GM18511 (cell line): ENCODE data around the gene STARD13.

Experiments used
- ATAC-seq: cut with Tn5 transposase; IDR thresholded peaks from one replicate; pipeline ENCODE4 v1.9.1; 2021; ENCODE audit warnings: mild to moderate bottlenecking, moderate library complexity; ENCODE audit not compliant: unreplicated experiment

STARD13 gene

GRCh38 chr13:33205224-33205623 is 80.3 kb downstream of the STARD13 start:
- no peak for ATAC-seq

- peak; percentile 36 for ATAC-seq
These were observed 81.2 kb downstream of the STARD13 start for GRCh38 chr13:33204130-33204927.

- peak; percentile 28 for ATAC-seq
These were observed 82.8 kb downstream of the STARD13 start for GRCh38 chr13:33202644-33203169.

- no peak for ATAC-seq
These were observed 83.9 kb downstream of the STARD13 start for GRCh38 chr13:33201659-33202058.

GRCh38 chr13:33199289-33199850 is 86.2 kb downstream of the STARD13 start:
- ATAC-seq = no peak

- ATAC-seq = no peak
These were observed 88.0 kb downstream of the STARD13 start for GRCh38 chr13:33197541-33197971.

- no peak for ATAC-seq
These were observed 88.8 kb downstream of the STARD13 start for GRCh38 chr13:33196767-33197166.

- ATAC-seq = no peak
These were observed 89.7 kb downstream of the STARD13 start for GRCh38 chr13:33195693-33196464.

GRCh38 chr13:33194820-33195692 is 90.5 kb downstream of the STARD13 start:
- peak; percentile 86 for ATAC-seq

- no peak for ATAC-seq
These were observed 92.1 kb downstream of the STARD13 start for GRCh38 chr13:33193428-33193974.

- ATAC-seq = no peak
These were observed 93.9 kb downstream of the STARD13 start for GRCh38 chr13:33191425-33192210.

GRCh38 chr13:33189470-33189869 is 96.1 kb downstream of the STARD13 start:
- ATAC-seq = no peak

GRCh38 chr13:33188093-33188882 is 97.3 kb downstream of the STARD13 start:
- peak; percentile 61 for ATAC-seq

- no peak for ATAC-seq
These were observed 98.7 kb downstream of the STARD13 start for GRCh38 chr13:33186861-33187291.

- ATAC-seq = no peak
These were observed 99.7 kb downstream of the STARD13 start for GRCh38 chr13:33185853-33186252.

GRCh38 chr13:33184530-33184929 is 101.0 kb downstream of the STARD13 start:
- ATAC-seq = no peak

- ATAC-seq = no peak
These were observed 101.5 kb downstream of the STARD13 start for GRCh38 chr13:33184112-33184490.

GRCh38 chr13:33183431-33184111 is 102.0 kb downstream of the STARD13 start:
- peak; percentile 31 for ATAC-seq
